Caco-2 (cell line): ENCODE measurements around the gene TMX2. TPM values are rescaled to one million over a fixed set of nuclear protein-coding genes. Genes with fewer than 3 reads are reported as not detected.

Experiments
- BruUV-seq: library from RNA; stranded (reverse); fragments of 400-500 nt; replicated peaks from 2 replicates; lab custom pipeline; 2021; lab: Mats Ljungman, UMichigan
- CTCF ChIA-PET: fragments of 300-600 bp; sonication (Branson Sonifier 250); formaldehyde crosslinking; loops from one replicate; lab custom pipeline; 2022; ENCODE audit warnings: antibody characterized with exemption; lab: Charles Lee
- POLR2A ChIA-PET: fragments of 300-600 bp; sonication (Branson Sonifier 250); formaldehyde crosslinking; loops from one replicate; lab custom pipeline; 2022; ENCODE audit warnings: antibody characterized with exemption; lab: Charles Lee
- DNase-seq, 2 experiments: peaks; one replicate each; pipeline versions ENCODE4 v3.0.0 to v3.0.0-alpha.2; 2020 to 2022
- H3K27me3 ChIP-seq: replicated peaks from 2 replicates; pipeline ENCODE4 v1.6.0; 2011; ENCODE audit warnings: low read length; ENCODE audit not compliant: control insufficient read depth, insufficient read depth
- H3K36me3 ChIP-seq: 2 replicates; pipeline ENCODE4 v1.5.1; 2011; ENCODE audit warnings: low read length; ENCODE audit not compliant: control insufficient read depth, insufficient read depth
- H3K4me1 ChIP-seq: fragments of 250-450 bp; sonication (Bioruptor Pico); 2 replicates; pipeline ENCODE4 v1.5.1; 2020; ENCODE audit warnings: mild to moderate bottlenecking
- H3K4me3 ChIP-seq: 2 replicates; pipeline ENCODE4 v1.5.1; 2011; ENCODE audit warnings: low read depth, mild to moderate bottlenecking, control low read depth, low read length
- H3K9me3 ChIP-seq: fragments of 250-450 bp; sonication (Bioruptor Pico); 2 replicates; pipeline ENCODE4 v1.5.1; 2020; ENCODE audit warnings: mild to moderate bottlenecking, moderate library complexity
- H3K27ac Mint-ChIP-seq: one replicate; pipeline ENCODE4 v1.8.0; 2022; ENCODE audit warnings: mixed read lengths; ENCODE audit not compliant: unreplicated experiment
- H3K27me3 Mint-ChIP-seq: one replicate; pipeline ENCODE4 v1.8.0; 2022; ENCODE audit warnings: mixed read lengths; ENCODE audit not compliant: insufficient read depth, unreplicated experiment
- H3K36me3 Mint-ChIP-seq: one replicate; pipeline ENCODE4 v1.8.0; 2022; ENCODE audit warnings: mild to moderate bottlenecking, mixed read lengths; ENCODE audit not compliant: insufficient read depth, unreplicated experiment
- H3K4me1 Mint-ChIP-seq: one replicate; pipeline ENCODE4 v1.8.0; 2022; ENCODE audit warnings: low read depth, mixed read lengths; ENCODE audit not compliant: unreplicated experiment
- H3K4me3 Mint-ChIP-seq: one replicate; pipeline ENCODE4 v1.8.0; 2022; ENCODE audit warnings: mild to moderate bottlenecking, moderate library complexity, mixed read lengths; ENCODE audit not compliant: unreplicated experiment
- H3K9me3 Mint-ChIP-seq: one replicate; pipeline ENCODE4 v1.8.0; 2022; ENCODE audit warnings: mixed read lengths; ENCODE audit not compliant: unreplicated experiment
- intact Hi-C: fragments of 100-400 bp; cut with micrococcal nuclease; formaldehyde crosslinking; loops from one replicate; pipeline ENCODE4 v1.10.0; 2022; ENCODE audit not compliant: unreplicated experiment
- total RNA-seq: library from RNA; stranded (reverse); gene quantifications from 2 replicates; pipeline ENCODE4 v1.2.3, GENCODE V29; 2022
- TF ChIP-seq, protein P1 (sequence below), 2 experiments: fragments of 200-600 bp in 1 of 2; IDR thresholded peaks; 1 replicate in 1 of 2; 2 replicates in 1 of 2; pipeline versions ENCODE4 v1.5.1 to v1.8.0; 2011 to 2022; ENCODE audit warnings: antibody characterized with exemption in 1 of 2, control low read depth in 1 of 2, inconsistent platforms in 1 of 2, low read depth in 1 of 2, low read length in 1 of 2, mild to moderate bottlenecking in 1 of 2, moderate library complexity in 1 of 2; ENCODE audit not compliant: insufficient read depth in 1 of 2, severe bottlenecking in 1 of 2, unreplicated experiment in 1 of 2

TMX2 gene
- total RNA-seq, 1 experiment from 2014 or later = 150 TPM

DNA sequence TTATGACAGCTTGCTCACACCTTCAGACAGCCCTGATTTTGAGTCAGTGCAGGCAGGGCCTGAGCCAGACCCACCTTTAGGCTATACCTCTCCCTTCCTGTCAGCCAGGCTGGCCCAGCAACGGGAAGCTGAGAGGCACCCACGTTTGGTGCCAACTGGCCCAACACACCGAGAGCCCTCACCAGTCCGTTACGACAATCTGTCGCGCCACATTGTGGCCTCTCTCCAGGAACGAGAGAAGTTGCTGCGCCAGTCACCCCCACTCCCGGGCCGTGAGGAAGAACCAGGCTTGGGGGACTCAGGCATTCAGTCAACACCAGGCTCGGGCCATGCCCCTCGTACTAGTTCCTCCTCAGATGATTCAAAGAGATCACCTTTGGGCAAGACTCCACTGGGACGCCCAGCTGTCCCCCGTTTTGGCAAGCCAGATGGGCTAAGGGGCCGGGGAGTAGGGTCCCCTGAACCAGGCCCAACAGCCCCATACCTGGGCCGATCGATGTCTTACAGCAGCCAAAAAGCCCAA is 13.5 kb upstream of the TMX2 start:
- intact Hi-C loops = no loop called here
- Mint-ChIP-seq H3K27ac (no peak overlapping the region), H3K4me1 (no peaks in the 10 kb centered on the region), H3K9me3 (no peaks in the 10 kb centered on the region), H3K36me3 (peaks cover 95% of the 10 kb centered on the region), H3K27me3 (no peaks in the 10 kb centered on the region), H3K4me3 (no peak overlapping the region)
- Histone ChIP-seq H3K36me3 (peaks cover 3% of the 10 kb centered on the region), H3K27me3 (no peaks in the 10 kb centered on the region), H3K4me3 (no peak overlapping the region), H3K9me3 (no peaks in the 10 kb centered on the region), H3K4me1 (no peaks in the 10 kb centered on the region)
- CTCF ChIA-PET = no interaction called here
- no peak for DNase-seq
- no TSS peak for BruUV-seq
- TF ChIP-seq, protein P1, sequence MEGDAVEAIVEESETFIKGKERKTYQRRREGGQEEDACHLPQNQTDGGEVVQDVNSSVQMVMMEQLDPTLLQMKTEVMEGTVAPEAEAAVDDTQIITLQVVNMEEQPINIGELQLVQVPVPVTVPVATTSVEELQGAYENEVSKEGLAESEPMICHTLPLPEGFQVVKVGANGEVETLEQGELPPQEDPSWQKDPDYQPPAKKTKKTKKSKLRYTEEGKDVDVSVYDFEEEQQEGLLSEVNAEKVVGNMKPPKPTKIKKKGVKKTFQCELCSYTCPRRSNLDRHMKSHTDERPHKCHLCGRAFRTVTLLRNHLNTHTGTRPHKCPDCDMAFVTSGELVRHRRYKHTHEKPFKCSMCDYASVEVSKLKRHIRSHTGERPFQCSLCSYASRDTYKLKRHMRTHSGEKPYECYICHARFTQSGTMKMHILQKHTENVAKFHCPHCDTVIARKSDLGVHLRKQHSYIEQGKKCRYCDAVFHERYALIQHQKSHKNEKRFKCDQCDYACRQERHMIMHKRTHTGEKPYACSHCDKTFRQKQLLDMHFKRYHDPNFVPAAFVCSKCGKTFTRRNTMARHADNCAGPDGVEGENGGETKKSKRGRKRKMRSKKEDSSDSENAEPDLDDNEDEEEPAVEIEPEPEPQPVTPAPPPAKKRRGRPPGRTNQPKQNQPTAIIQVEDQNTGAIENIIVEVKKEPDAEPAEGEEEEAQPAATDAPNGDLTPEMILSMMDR (IDR thresholded peaks at IDR 0.05; ENCODE audit: insufficient read depth in 1 of 2, low read depth in 1 of 2, low read length in 1 of 2, severe bottlenecking in 1 of 2, unreplicated experiment in 1 of 2) = no peak
- POLR2A ChIA-PET = no interaction called here

DNA sequence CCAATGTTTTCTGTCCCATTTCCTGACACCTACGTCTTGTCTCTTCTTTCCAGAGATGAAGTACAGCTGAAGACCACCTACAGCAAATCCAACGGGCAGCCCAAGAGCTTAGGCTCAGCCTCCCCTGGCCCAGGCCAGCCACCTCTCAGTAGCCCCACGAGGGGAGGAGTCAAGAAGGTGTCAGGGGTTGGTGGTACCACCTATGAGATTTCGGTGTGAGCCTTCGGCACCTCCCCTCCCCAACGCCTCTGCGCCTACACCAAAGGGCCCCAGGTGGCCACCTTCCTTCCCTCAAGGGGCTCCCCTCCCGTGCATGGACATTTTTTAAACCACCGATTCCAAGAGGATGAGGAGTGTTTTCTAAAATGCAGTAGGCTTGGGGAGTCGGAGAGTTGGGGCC is 12.6 kb upstream of the TMX2 start:
- Mint-ChIP-seq H3K9me3 (no peaks in the 10 kb centered on the region), H3K27ac (no peak overlapping the region), H3K36me3 (peaks cover 97% of the 10 kb centered on the region), H3K27me3 (no peaks in the 10 kb centered on the region), H3K4me3 (no peak overlapping the region), H3K4me1 (no peaks in the 10 kb centered on the region)
- no peaks in the 10 kb centered on the region for H3K27me3 ChIP-seq
- BruUV-seq = no TSS peak
- ChIA-PET POLR2A (no interaction called here), CTCF (no interaction called here)
- no peak overlapping the region for H3K4me3 ChIP-seq
- intact Hi-C loops = no loop called here
- no peak for DNase-seq
- TF ChIP-seq, protein P1 (IDR thresholded peaks at IDR 0.05; ENCODE audit: insufficient read depth in 1 of 2, low read depth in 1 of 2, low read length in 1 of 2, severe bottlenecking in 1 of 2, unreplicated experiment in 1 of 2) = no peak
- H3K36me3 ChIP-seq = peaks cover 3% of the 10 kb centered on the region
- no peaks in the 10 kb centered on the region for H3K9me3 ChIP-seq
- no peaks in the 10 kb centered on the region for H3K4me1 ChIP-seq

DNA sequence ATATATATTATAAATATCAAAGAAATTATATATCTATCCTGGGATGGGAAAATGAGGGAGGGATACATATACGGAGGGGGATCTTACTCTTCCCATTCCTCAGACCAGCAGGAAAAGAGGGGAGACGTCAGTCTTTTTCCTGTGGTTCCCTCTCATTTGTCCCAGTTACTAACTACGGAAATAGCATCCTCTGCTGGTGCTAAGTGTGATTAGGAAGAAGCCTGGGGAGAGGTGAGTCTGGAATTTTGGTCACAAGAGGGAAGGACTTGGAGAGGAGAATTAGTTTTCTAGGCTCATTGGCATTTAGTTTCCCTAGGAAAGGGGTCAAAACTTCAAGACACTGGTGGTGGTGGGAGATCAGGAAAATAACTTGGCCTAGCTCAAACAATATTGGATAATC is 12.0 kb upstream of the TMX2 start:
- no peaks in the 10 kb centered on the region for H3K4me1 ChIP-seq
- Mint-ChIP-seq H3K9me3 (no peaks in the 10 kb centered on the region), H3K36me3 (peaks cover 97% of the 10 kb centered on the region), H3K27ac (no peak overlapping the region), H3K27me3 (no peaks in the 10 kb centered on the region), H3K4me1 (no peaks in the 10 kb centered on the region), H3K4me3 (no peak overlapping the region)
- TF ChIP-seq, protein P1 (IDR thresholded peaks at IDR 0.05; ENCODE audit: insufficient read depth in 1 of 2, low read depth in 1 of 2, low read length in 1 of 2, severe bottlenecking in 1 of 2, unreplicated experiment in 1 of 2) = no peak
- ChIA-PET POLR2A (no interaction called here), CTCF (no interaction called here)
- intact Hi-C loops = no loop called here
- H3K27me3 ChIP-seq = no peaks in the 10 kb centered on the region
- peaks cover 3% of the 10 kb centered on the region for H3K36me3 ChIP-seq
- BruUV-seq = no TSS peak
- no peak for DNase-seq
- H3K4me3 ChIP-seq = no peak overlapping the region
- no peaks in the 10 kb centered on the region for H3K9me3 ChIP-seq
